OCI-LY3 (cell line): ENCODE data around the gene CHCHD1.

Experiments used
- CTCF ChIP-seq: fragments of 200-600, 300-600 bp; sonication (generic); IDR thresholded peaks from 2 replicates; pipeline ENCODE4 v1.5.1; 2014; ENCODE audit warnings: antibody characterized with exemption, low read length, low read depth
- EZH2phosphoT487 ChIP-seq: fragments of 200-600 bp; shearing (Covaris generic); IDR thresholded peaks from 2 replicates; pipeline ENCODE4 v1.6.1; 2018; ENCODE audit warnings: antibody characterized with exemption, mixed run types, low read depth

- TF ChIP-seq CTCF, result no peak
- TF ChIP-seq EZH2phosphoT487, result no peak
Observed at GRCh38 chr10:73803680-73804286, 21.9 kb downstream of the CHCHD1 start.
